Endodermal cell (in vitro differentiated cells): ENCODE results near the gene DDX31. TPM values are rescaled to one million over a fixed set of nuclear protein-coding genes. Genes with fewer than 3 reads are reported as not detected.
"Not testable (repeated sequence)": the region's sequence is repeated elsewhere in the genome, so short reads cannot be mapped to it uniquely, and the experiment has no call there.

Experiments used
- DNase-seq: peaks from one replicate; pipeline ENCODE4 v3.0.0-alpha.2; 2017
- H3K27ac ChIP-seq: 2 replicates; pipeline ENCODE4 v1.5.1; 2013; ENCODE audit warnings: mild to moderate bottlenecking, low read depth, low read length, moderate library complexity
- H3K27me3 ChIP-seq: 2 replicates; pipeline ENCODE4 v1.6.1; 2013; ENCODE audit warnings: mild to moderate bottlenecking, low read length, moderate library complexity; ENCODE audit not compliant: insufficient read depth, control insufficient read depth, poor library complexity, severe bottlenecking
- H3K36me3 ChIP-seq: 2 replicates; pipeline ENCODE4 v1.7.0; 2013; ENCODE audit warnings: mild to moderate bottlenecking, low read length, moderate library complexity; ENCODE audit not compliant: control insufficient read depth, insufficient read depth
- H3K4me1 ChIP-seq: one replicate; pipeline ENCODE4 v1.7.0; 2013; ENCODE audit warnings: low read length; ENCODE audit not compliant: control insufficient read depth, insufficient read depth
- H3K4me3 ChIP-seq: 2 replicates; pipeline ENCODE4 v1.5.1; 2013; ENCODE audit warnings: mild to moderate bottlenecking, low read length, moderate library complexity
- H3K9ac ChIP-seq: 2 replicates; pipeline ENCODE4 v1.6.1; 2013; ENCODE audit warnings: mild to moderate bottlenecking, low read length, moderate library complexity; ENCODE audit not compliant: poor library complexity, severe bottlenecking; ENCODE audit errors: extremely low read depth
- H3K9me3 ChIP-seq: 2 replicates; pipeline ENCODE4 v1.6.1; 2013; ENCODE audit warnings: mild to moderate bottlenecking, low read length, moderate library complexity; ENCODE audit not compliant: control insufficient read depth
- H3K27ac Mint-ChIP-seq: 2 replicates; pipeline ENCODE4 v1.8.0; 2020; ENCODE audit warnings: mixed read lengths
- H3K27me3 Mint-ChIP-seq: 2 replicates; pipeline ENCODE4 v1.8.0; 2021; ENCODE audit warnings: mild to moderate bottlenecking, mixed read lengths; ENCODE audit not compliant: insufficient read depth
- H3K36me3 Mint-ChIP-seq: 2 replicates; pipeline ENCODE4 v1.8.0; 2020; ENCODE audit warnings: low read depth, mixed read lengths
- H3K4me1 Mint-ChIP-seq: 2 replicates; pipeline ENCODE4 v1.8.0; 2020; ENCODE audit warnings: mixed read lengths
- H3K4me3 Mint-ChIP-seq: 2 replicates; pipeline ENCODE4 v1.8.0; 2020; ENCODE audit warnings: mild to moderate bottlenecking, moderate library complexity, mixed read lengths
- H3K9me3 Mint-ChIP-seq: 2 replicates; pipeline ENCODE4 v1.8.0; 2020; ENCODE audit warnings: mild to moderate bottlenecking, mixed read lengths
- CTCF ChIP-seq: fragments of 200-600 bp; sonication (generic); conservative IDR thresholded peaks from 2 replicates; pipeline ENCODE4 v1.5.0; 2021; ENCODE audit warnings: antibody characterized with exemption, mild to moderate bottlenecking
- WGBS, 2 experiments: methylation state at CpG; one replicate each; pipeline versions ENCODE4 v1.1.5 to v1.1.7; 2013; ENCODE audit warnings: missing lambda C conversion rate in 2 of 2, mixed read lengths in 1 of 2; ENCODE audit not compliant: insufficient coverage in 1 of 2, insufficient read length in 1 of 2; 5-methylcytosine and 5-hydroxymethylcytosine counted together
- total RNA-seq, 2 donors: library from RNA; stranded (reverse); fragmentation: NEBNext Ultra II Directional in 1 of 2; extraction: Animal tissue kit (Norgen Biotek cat#: 25700) in 1 of 2; gene quantifications; 2 replicates in 1 of 2; 3 replicates in 1 of 2; pipeline ENCODE4 v1.2.1, GENCODE V29; 2021

Gene DDX31
- total RNA-seq, 2 donors from 2014 or later: 29.1 to 30.5 TPM

DNA sequence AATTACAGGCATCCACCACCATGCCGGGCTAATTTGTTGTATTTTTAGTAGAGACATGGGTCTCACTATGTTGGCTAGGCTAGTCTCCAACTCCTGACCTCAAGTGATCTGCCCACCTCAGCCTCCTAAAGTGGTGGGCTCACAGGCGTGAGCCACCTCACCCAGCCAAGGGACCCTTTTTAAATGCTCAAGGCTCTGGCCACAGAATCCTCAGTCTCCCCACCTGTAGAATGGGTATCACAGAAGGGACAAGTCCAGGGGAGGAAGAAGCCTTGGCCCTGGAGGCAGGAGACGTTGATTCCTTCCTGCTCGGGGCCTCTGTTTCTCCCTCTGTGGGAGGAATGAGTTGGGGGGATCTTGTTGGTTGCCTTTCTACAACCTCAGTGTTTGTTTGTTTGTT, 46.2 kb upstream of the DDX31 start:
- Mint-ChIP-seq H3K9me3 (peaks cover 4% of the 10 kb centered on the region), H3K4me3 (no peak overlapping the region), H3K4me1 (no peaks in the 10 kb centered on the region), H3K27me3 (peaks cover 16% of the 10 kb centered on the region), H3K36me3 (no peaks in the 10 kb centered on the region), H3K27ac (no peak overlapping the region)
- no peak for DNase-seq
- no peaks in the 10 kb centered on the region for H3K9me3 ChIP-seq
- 90 to 94% methylated on average over 2 to 4 of the region's 4 CpGs for WGBS, 2 experiments
- no peak overlapping the region for H3K27ac ChIP-seq
- H3K9ac ChIP-seq: no peak overlapping the region
- no peaks in the 10 kb centered on the region for H3K27me3 ChIP-seq
- no peak for TF ChIP-seq CTCF
- H3K4me3 ChIP-seq: no peak overlapping the region
- H3K36me3 ChIP-seq: no peaks in the 10 kb centered on the region
- no peaks in the 10 kb centered on the region for H3K4me1 ChIP-seq

- Histone ChIP-seq H3K9ac (no peak overlapping the region), H3K4me1 (no peaks in the 10 kb centered on the region), H3K27me3 (no peaks in the 10 kb centered on the region), H3K4me3 (no peak overlapping the region), H3K36me3 (no peaks in the 10 kb centered on the region), H3K27ac (no peak overlapping the region), H3K9me3 (no peaks in the 10 kb centered on the region)
- H3K36me3 Mint-ChIP-seq: no peaks in the 10 kb centered on the region
- H3K27me3 Mint-ChIP-seq: peaks cover 16% of the 10 kb centered on the region
- no peak for TF ChIP-seq CTCF
- DNase-seq: no peak
- H3K4me3 Mint-ChIP-seq: no peak overlapping the region
- H3K9me3 Mint-ChIP-seq: peaks cover 4% of the 10 kb centered on the region
- H3K27ac Mint-ChIP-seq: no peak overlapping the region
- H3K4me1 Mint-ChIP-seq: no peaks in the 10 kb centered on the region
- WGBS, 2 experiments: 89 to 97% methylated on average over 5 of the region's 5 CpGs
Observed at GRCh38 chr9:132712753-132713152, 43.0 kb upstream of the DDX31 start.

DNA sequence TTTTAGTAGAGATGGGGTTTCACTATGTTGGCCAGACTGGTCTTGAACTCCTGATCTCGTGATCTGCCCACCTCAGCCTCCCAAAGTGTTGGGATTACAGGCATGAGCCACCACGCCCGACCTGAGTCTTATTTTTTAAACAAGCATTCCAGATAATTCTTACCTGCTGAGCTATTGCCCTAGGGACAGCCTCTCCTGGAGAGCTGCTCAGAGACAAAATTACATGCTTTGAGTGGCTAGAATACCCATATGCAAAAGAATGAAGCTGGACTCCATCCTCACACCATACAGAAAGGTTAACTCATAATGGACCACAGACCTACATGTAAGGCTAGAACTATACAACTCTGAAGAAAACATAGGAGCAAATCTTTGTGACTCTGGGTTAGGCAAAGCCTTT, 42.1 kb upstream of the DDX31 start:
- Histone ChIP-seq H3K9me3 (no peaks in the 10 kb centered on the region), H3K36me3 (no peaks in the 10 kb centered on the region), H3K27ac (no peak overlapping the region), H3K27me3 (no peaks in the 10 kb centered on the region), H3K4me1 (no peaks in the 10 kb centered on the region), H3K4me3 (no peak overlapping the region), H3K9ac (no peak overlapping the region)
- DNase-seq: no peak
- Mint-ChIP-seq H3K27me3 (peaks cover 7% of the 10 kb centered on the region), H3K4me3 (no peak overlapping the region), H3K36me3 (no peaks in the 10 kb centered on the region), H3K4me1 (no peaks in the 10 kb centered on the region), H3K9me3 (peaks cover 4% of the 10 kb centered on the region), H3K27ac (no peak overlapping the region)
- 90 to 95% methylated on average over 3 of the region's 3 CpGs for WGBS, 2 experiments
- TF ChIP-seq CTCF: no peak

- H3K4me1 Mint-ChIP-seq, H3K27me3 Mint-ChIP-seq: not testable (repeated sequence)
Observed at GRCh38 chr9:132711152-132711551, 41.4 kb upstream of the DDX31 start.

More at GRCh38 chr9:132711152-132711551, 41.4 kb upstream of the DDX31 start:
- H3K36me3 ChIP-seq, H3K4me3 Mint-ChIP-seq, DNase-seq, H3K9me3 ChIP-seq, H3K4me1 ChIP-seq, H3K9ac ChIP-seq, H3K36me3 Mint-ChIP-seq, H3K27ac Mint-ChIP-seq, H3K27ac ChIP-seq, H3K9me3 Mint-ChIP-seq, H3K4me3 ChIP-seq, H3K27me3 ChIP-seq: not testable (repeated sequence)
- WGBS, 2 experiments: 93 to 96% methylated on average over 3 to 5 of the region's 5 CpGs
